ENCODE data around the gene CD200R1L. TPM values are rescaled to one million over a fixed set of nuclear protein-coding genes. Genes with fewer than 3 reads are reported as not detected.

CD200R1L gene
- total RNA-seq, 1 donor from 2014 or later: 0.26 TPM

GRCh38 chr3:112881891-112882290 is 35.2 kb upstream of the CD200R1L start:
- no peak overlapping the region for H3K4me3 ChIP-seq (ENCODE audit: low read depth, low read length)
- H3K27me3 ChIP-seq (ENCODE audit: control insufficient read depth, insufficient read depth, low read length): no peaks in the 10 kb centered on the region
- no peak for TF ChIP-seq CTCF (IDR thresholded peaks at IDR 0.05; ENCODE audit: insufficient read depth, low read length, severe bottlenecking)
- DNase-seq (ENCODE audit: low read depth) (no peak), FAIRE-seq (no peak)
- no peaks in the 10 kb centered on the region for H3K36me3 ChIP-seq (ENCODE audit: control insufficient read depth, insufficient read depth, low read length)

- Histone ChIP-seq H3K27me3 (ENCODE audit: control insufficient read depth, insufficient read depth, low read length) (no peaks in the 10 kb centered on the region), H3K4me3 (ENCODE audit: low read depth, low read length) (no peak overlapping the region), H3K36me3 (ENCODE audit: control insufficient read depth, insufficient read depth, low read length) (no peaks in the 10 kb centered on the region)
- peak; percentile 13 for DNase-seq (ENCODE audit: low read depth)
- no peak for TF ChIP-seq CTCF (IDR thresholded peaks at IDR 0.05; ENCODE audit: insufficient read depth, low read length, severe bottlenecking)
- no peak for FAIRE-seq
Measured at GRCh38 chr3:112875561-112875960, 28.9 kb upstream of the CD200R1L start.

- TF ChIP-seq CTCF (IDR thresholded peaks at IDR 0.05; ENCODE audit: insufficient read depth, low read length, severe bottlenecking): no peak
- DNase-seq (ENCODE audit: low read depth) (no peak), FAIRE-seq (no peak)
- Histone ChIP-seq H3K4me3 (ENCODE audit: low read depth, low read length) (no peak overlapping the region), H3K27me3 (ENCODE audit: control insufficient read depth, insufficient read depth, low read length) (no peaks in the 10 kb centered on the region), H3K36me3 (ENCODE audit: control insufficient read depth, insufficient read depth, low read length) (no peaks in the 10 kb centered on the region)
Measured at GRCh38 chr3:112874725-112875124, 28.1 kb upstream of the CD200R1L start.

GRCh38 chr3:112873632-112874031 is 27.0 kb upstream of the CD200R1L start:
- no peak for TF ChIP-seq CTCF (IDR thresholded peaks at IDR 0.05; ENCODE audit: insufficient read depth, low read length, severe bottlenecking)
- FAIRE-seq: no peak
- Histone ChIP-seq H3K36me3 (ENCODE audit: control insufficient read depth, insufficient read depth, low read length) (no peaks in the 10 kb centered on the region), H3K4me3 (ENCODE audit: low read depth, low read length) (no peak overlapping the region), H3K27me3 (ENCODE audit: control insufficient read depth, insufficient read depth, low read length) (no peaks in the 10 kb centered on the region)
- no peak for DNase-seq (ENCODE audit: low read depth)

GRCh38 chr3:112871735-112872134 is 25.1 kb upstream of the CD200R1L start:
- no peak overlapping the region for H3K4me3 ChIP-seq (ENCODE audit: low read depth, low read length)
- no peaks in the 10 kb centered on the region for H3K27me3 ChIP-seq (ENCODE audit: control insufficient read depth, insufficient read depth, low read length)
- FAIRE-seq (no peak), DNase-seq (ENCODE audit: low read depth) (no peak)
- H3K36me3 ChIP-seq (ENCODE audit: control insufficient read depth, insufficient read depth, low read length): no peaks in the 10 kb centered on the region
- TF ChIP-seq CTCF (IDR thresholded peaks at IDR 0.05; ENCODE audit: insufficient read depth, low read length, severe bottlenecking): no peak

- no peak for DNase-seq (ENCODE audit: low read depth)
- H3K4me3 ChIP-seq (ENCODE audit: low read depth, low read length): no peak overlapping the region
- H3K36me3 ChIP-seq (ENCODE audit: control insufficient read depth, insufficient read depth, low read length): no peaks in the 10 kb centered on the region
- no peak for TF ChIP-seq CTCF (IDR thresholded peaks at IDR 0.05; ENCODE audit: insufficient read depth, low read length, severe bottlenecking)
- no peak for FAIRE-seq
- no peaks in the 10 kb centered on the region for H3K27me3 ChIP-seq (ENCODE audit: control insufficient read depth, insufficient read depth, low read length)
Measured at GRCh38 chr3:112865757-112866156, 19.1 kb upstream of the CD200R1L start.
